DMS53 (cell line): ENCODE results near the gene KCNA2.

Experiments
- DNase-seq: peaks from one replicate; lab custom pipeline; 2025; lab: John Stamatoyannopoulos, UW

The KCNA2 gene

DNA sequence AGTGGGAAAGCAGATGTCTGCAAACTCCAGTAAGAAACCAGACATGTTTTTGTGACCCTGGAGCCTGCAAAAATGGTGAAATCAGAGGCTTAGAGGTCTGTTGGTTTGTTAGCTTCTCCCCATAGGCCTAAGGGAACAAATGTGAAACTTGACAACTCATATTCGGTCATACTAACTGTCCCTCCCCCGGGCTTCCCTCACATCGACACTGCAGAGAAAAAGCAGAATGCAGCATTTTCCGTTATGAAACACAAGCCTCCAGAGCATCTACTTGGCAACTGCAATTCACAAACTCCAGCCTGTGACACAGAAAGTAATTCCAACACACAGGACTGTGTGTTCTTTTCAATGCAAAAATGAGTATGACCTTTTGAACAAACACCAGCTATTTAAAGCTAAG lies 3.7 kb downstream of the KCNA2 start:
- DNase-seq: no peak

DNA sequence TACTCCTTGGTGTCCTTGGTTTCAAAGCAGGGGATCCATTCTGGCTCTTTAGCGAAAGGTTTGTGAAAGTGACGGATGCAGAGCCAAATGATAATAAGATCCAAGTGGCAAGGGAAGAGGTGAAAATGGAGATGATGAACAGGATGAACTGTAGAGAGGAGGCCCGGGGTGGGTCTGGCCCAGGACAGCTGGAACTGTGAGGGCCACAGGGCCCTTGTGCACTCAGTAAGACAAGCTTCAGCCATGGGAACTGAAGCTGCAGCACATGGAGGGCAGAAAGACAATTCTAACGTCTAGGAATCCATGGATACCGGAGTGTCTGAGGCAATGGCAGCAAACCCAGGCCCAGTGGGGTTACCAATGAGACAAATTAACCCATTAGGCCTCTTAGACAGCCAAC lies 4.8 kb downstream of the KCNA2 start:
- DNase-seq: no peak

DNA sequence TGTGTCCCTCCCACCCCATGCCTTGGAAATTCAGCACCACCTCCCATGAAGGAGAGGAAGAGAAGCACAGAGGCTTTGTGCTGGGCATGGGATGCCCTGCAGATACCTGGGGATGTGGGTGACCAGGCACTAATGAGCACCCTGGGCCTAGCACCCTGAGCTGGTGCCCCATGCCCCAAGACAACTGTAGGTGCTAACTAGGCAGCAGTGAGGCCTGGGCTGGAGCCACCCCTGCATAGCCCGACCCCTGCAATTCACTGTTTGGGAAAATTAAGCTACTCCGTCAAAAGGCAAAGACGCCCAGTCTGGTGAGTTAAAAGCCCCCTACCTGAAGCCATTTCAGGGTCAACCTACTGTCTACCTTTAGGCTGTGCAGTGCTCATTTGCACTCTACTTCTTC lies 5.4 kb downstream of the KCNA2 start:
- no peak for DNase-seq

- DNase-seq: no peak
These were observed 8.2 kb downstream of the KCNA2 start for GRCh38 chr1:110597966-110598365.

GRCh38 chr1:110596312-110596711 lies 9.8 kb downstream of the KCNA2 start:
- DNase-seq: peak; percentile 39

- DNase-seq: peak; percentile 42
These were observed 10.8 kb downstream of the KCNA2 start for GRCh38 chr1:110595353-110595710.

DNA sequence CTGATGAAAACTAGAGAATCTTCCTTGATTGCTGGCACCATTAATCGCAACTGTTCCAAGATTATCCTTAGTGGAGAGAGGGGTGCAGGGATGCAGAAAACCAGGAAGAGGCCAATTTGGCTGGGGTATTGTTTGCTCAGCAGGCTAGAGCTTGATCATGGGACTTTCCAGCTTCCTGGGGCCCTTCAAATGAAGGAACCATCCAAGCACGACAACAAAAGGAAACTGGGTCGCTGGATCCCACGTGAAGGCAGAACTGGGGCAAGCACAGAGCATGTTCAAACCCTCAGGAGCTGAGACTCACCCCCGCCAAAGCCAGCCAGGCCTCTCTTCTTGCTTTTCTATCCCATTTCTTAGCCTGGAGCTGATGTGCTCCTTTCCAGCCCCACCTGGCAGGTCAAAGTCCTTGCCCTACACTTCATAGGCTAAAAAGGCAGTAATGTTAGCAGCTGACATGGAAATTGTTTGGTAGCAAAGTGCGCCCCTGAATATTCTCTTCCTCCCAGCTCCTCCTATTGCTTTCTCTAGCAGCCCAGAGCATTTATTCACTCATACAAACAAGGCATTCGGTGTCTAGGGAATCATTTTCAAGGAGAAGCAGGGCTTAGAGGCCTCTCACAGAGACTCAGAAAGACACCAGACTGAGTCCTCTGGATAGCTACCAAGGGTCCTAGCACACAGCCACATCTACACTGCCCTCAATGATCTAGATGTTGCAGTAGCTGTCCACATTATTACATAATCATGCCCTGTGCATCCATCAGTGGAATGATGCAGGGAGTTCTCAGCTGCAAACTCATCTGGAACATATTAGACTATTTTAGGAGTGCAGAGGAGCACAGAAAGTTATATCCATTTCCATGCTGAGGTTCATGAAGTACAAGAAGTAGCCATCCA lies 11.5 kb downstream of the KCNA2 start:
- peak; percentile 83 for DNase-seq

DNA sequence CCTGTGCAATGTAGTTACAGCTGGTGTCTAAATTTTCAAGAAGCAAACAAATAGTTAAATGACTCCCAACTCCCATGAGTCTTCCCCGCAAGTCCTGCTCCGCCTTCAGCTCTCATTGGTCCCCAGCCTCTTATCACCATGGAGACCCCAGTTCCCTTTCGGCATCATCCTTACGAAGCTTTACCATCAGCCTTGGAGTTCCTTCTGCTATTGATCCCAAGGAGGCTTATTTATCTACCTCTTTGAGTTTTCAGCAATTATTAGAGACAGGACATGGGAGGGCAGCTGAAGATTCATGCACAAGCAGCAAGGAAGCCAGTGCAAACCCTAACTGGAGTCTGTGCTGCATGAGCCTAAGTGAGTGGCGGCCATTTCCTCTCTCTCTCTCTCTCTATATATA lies 12.3 kb downstream of the KCNA2 start:
- peak; percentile 55 for DNase-seq

- DNase-seq: no peak
These were observed 14.2 kb downstream of the KCNA2 start for GRCh38 chr1:110591956-110592355.

DNA sequence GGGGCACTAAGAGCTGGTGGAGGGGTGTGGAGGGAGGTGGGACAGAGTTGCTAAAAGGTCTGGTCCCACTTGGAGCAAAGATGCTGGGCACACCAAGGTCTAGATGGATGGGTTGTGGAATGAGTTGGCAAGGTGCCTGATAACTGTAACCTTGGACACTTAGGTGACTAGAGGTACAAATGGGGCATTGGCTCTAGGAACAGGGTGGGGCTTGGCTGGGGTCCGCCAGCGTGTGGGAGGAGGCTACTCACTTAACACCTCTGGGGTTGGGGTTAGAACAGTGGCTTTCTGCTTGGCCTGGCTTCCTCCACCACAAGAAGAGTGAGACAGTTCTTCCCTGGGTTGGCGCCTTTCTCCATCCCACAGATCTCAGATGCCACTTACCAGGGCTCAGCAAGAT lies 17.2 kb downstream of the KCNA2 start:
- DNase-seq: no peak

GRCh38 chr1:110588486-110588885 lies 17.7 kb downstream of the KCNA2 start:
- DNase-seq: no peak

- no peak for DNase-seq
These were observed 18.3 kb downstream of the KCNA2 start for GRCh38 chr1:110587906-110588305.

GRCh38 chr1:110585481-110585880 lies 20.7 kb downstream of the KCNA2 start:
- no peak for DNase-seq

GRCh38 chr1:110584045-110584444 lies 22.1 kb downstream of the KCNA2 start:
- no peak for DNase-seq

DNA sequence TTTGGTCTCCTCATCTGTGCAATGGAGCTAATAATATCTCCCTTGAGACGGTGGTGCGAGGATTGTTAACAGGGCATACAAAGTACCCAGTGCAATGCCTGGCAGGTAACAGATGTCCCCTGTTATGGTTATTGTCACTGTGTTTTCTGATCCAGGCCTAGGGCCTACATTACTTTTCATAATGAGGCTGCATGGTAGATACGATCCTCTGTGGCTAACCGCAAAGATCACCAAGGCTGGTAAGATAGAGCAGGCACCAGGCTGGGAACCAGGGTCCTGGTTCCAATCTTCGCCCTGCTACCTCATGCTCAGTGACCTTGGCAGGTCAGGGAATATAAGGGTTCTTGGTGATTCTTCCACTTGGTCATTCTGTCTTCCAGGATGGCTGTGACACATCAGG lies 22.7 kb downstream of the KCNA2 start:
- no peak for DNase-seq

GRCh38 chr1:110582378-110582777 lies 23.8 kb downstream of the KCNA2 start:
- DNase-seq: no peak

- DNase-seq: no peak
These were observed 24.4 kb downstream of the KCNA2 start for GRCh38 chr1:110581682-110582145.

- DNase-seq: no peak
These were observed 25.9 kb downstream of the KCNA2 start for GRCh38 chr1:110580244-110580643.

- DNase-seq: no peak
These were observed 26.7 kb downstream of the KCNA2 start for GRCh38 chr1:110579460-110579859.

DNA sequence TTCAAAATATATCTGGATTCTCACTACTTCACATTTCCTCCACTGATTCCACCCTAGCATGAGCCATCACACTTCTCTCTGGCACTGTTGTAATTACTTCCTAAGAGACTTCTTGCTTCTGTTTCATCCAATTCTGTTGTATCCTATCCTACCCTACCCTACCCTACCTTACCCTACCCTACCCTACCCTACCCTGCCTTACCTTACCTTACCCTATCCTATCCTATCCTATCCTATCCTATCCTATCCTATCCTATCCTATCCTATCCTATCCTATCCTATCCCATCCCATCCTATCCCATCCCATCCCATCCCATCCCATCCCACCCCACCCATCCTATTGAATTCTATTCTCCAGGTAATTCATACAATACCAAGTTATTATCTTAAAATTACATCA lies 29.7 kb downstream of the KCNA2 start:
- no peak for DNase-seq

DNA sequence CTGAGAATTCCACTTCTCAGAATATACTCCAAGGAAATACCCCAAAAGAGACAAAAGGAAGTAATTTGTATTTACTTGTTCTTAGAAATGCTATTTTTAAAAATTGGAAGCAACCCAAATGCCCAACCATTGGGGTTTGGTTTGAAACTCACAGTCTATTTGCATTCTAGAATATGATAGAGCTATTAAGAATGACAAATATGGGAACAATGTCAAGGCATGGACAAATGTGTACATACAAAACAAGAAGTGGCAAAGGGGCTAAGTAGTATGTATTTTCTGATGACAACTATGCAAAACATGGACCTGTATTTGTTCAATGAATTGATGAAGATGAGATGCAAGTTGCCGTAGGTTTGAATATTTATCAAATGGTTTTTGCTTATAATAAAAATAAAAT lies 32.8 kb downstream of the KCNA2 start:
- no peak for DNase-seq

DNA sequence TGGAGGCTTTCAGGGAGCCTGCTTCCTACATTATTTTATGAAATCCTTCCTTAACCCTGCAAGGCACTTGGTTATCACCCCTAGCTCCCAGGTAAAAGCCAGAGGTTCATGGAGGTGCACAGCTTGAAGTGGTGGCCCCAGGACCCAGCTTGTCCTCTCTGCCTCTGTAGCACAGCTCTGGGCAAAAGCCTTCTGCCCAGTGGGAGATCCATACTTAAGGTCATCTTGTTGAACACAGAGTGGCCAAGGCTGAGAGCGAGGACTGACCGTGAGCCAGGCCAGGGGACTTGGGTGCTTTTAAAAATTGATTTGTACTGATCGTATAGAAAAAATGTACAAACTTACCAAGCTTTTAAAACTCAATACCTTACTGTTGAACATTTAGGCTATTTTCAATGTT lies 33.4 kb downstream of the KCNA2 start:
- no peak for DNase-seq

GRCh38 chr1:110570901-110571300 lies 35.3 kb downstream of the KCNA2 start:
- DNase-seq: no peak

DNA sequence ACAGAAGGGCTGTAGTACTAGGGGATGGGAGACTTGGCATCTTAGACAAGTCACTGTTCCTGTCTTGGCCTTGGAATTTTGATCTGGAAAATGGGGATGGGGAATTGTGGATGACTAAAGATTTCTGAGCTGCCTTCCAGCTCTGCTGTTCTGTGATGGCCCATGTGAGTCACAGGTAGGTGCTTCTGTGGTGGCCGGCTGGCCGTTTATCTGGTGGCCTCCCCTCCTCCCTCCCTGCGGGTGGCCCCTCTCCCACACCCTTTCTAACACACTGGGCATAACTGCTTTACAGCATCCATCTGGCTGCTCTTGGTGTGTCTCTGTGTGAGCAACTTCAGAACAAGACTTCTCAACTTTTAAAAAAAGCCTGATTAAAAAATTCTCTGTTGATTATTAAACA lies 35.9 kb downstream of the KCNA2 start:
- DNase-seq: no peak
